OCI-LY7 (cell line): Measurements from ENCODE around the gene DCTN5. TPM values are rescaled to one million over a fixed set of nuclear protein-coding genes. Genes with fewer than 3 reads are reported as not detected.
A peak's percentile ranks its signal among the peaks of the same experiment; 100 is the strongest.

Experiments used
- BruUV-seq: library from RNA; stranded (reverse); fragments of 400-500 nt; replicated peaks from 2 replicates; lab custom pipeline; 2021; lab: Mats Ljungman, UMichigan
- CTCF ChIA-PET: fragments of 300-600 bp; sonication (Branson Sonifier 250); formaldehyde crosslinking; loops from one replicate; lab custom pipeline; 2022; ENCODE audit warnings: antibody characterized with exemption; ENCODE audit not compliant: unreplicated experiment; lab: Charles Lee
- POLR2A ChIA-PET: fragments of 300-600 bp; sonication (Branson Sonifier 250); formaldehyde crosslinking; loops from one replicate; lab custom pipeline; 2022; ENCODE audit warnings: antibody characterized with exemption; lab: Charles Lee
- DNase-seq: peaks from one replicate; pipeline ENCODE4 v3.0.0-alpha.2; 2015; ENCODE audit warnings: low spot score
- H2AFZ ChIP-seq: fragments of 200-600 bp; sonication (generic), shearing (Covaris generic); 2 replicates; pipeline ENCODE4 v1.6.1; 2014; ENCODE audit warnings: mild to moderate bottlenecking, antibody characterized with exemption, low read length, moderate library complexity
- H3K27ac ChIP-seq: fragments of 200-600 bp; sonication (generic); 2 replicates; pipeline ENCODE4 v1.5.1; 2014; ENCODE audit warnings: mixed run types, low read depth, mild to moderate bottlenecking, moderate library complexity, low read length, inconsistent platforms; ENCODE audit not compliant: poor library complexity, severe bottlenecking
- H3K36me3 ChIP-seq: fragments of 200-600 bp; sonication (generic); 2 replicates; pipeline ENCODE4 v1.6.1; 2014; ENCODE audit warnings: mild to moderate bottlenecking, antibody characterized with exemption, low read length, moderate library complexity, mixed read lengths; ENCODE audit not compliant: insufficient read depth
- H3K4me1 ChIP-seq: fragments of 200-600 bp; sonication (generic); 2 replicates; pipeline ENCODE4 v1.5.1; 2014; ENCODE audit warnings: mild to moderate bottlenecking, low read length; ENCODE audit not compliant: insufficient read depth, poor library complexity, severe bottlenecking
- H3K4me2 ChIP-seq: fragments of 200-600 bp; sonication (generic); 2 replicates; pipeline ENCODE4 v1.6.1; 2014; ENCODE audit warnings: mild to moderate bottlenecking, low read length
- H3K4me3 ChIP-seq: fragments of 200-600 bp; sonication (generic); 2 replicates; pipeline ENCODE4 v1.5.1; 2014; ENCODE audit warnings: mild to moderate bottlenecking, low read depth, low read length; ENCODE audit not compliant: poor library complexity, severe bottlenecking
- H3K79me2 ChIP-seq: fragments of 200-600 bp; sonication (generic); 2 replicates; pipeline ENCODE4 v1.6.1; 2016; ENCODE audit warnings: low read depth, mild to moderate bottlenecking, low read length, moderate library complexity, mixed read lengths; ENCODE audit not compliant: insufficient read depth
- H3K9me2 ChIP-seq: fragments of 200-600 bp; sonication (generic); 2 replicates; pipeline ENCODE4 v1.6.1; 2016; ENCODE audit warnings: mild to moderate bottlenecking, low read length, mixed read lengths; ENCODE audit not compliant: insufficient read depth
- H3K9me3 ChIP-seq: fragments of 200-600 bp; sonication (generic); 2 replicates; pipeline ENCODE4 v1.6.1; 2014; ENCODE audit warnings: mild to moderate bottlenecking, mixed run types, low read length, mixed read lengths
- H4K20me1 ChIP-seq: fragments of 200-600 bp; sonication (generic); 2 replicates; pipeline ENCODE4 v1.6.1; 2014; ENCODE audit warnings: mild to moderate bottlenecking, antibody characterized with exemption, low read length, moderate library complexity, mixed read lengths; ENCODE audit not compliant: insufficient read depth
- CTCF ChIP-seq: fragments of 200-600 bp; sonication (generic); conservative IDR thresholded peaks from 2 replicates; pipeline ENCODE4 v1.5.1; 2014; ENCODE audit warnings: mild to moderate bottlenecking, antibody characterized with exemption, low read length, moderate library complexity, mixed read lengths
- EZH2phosphoT487 ChIP-seq: fragments of 200-600 bp; sonication (generic); IDR thresholded peaks from 2 replicates; pipeline ENCODE4 v1.6.1; 2018; ENCODE audit warnings: low read depth, borderline replicate concordance, mild to moderate bottlenecking, mixed run types, antibody characterized with exemption, low read length, moderate library complexity, mixed read lengths
- intact Hi-C: fragments of 100-400 bp; cut with micrococcal nuclease; formaldehyde crosslinking; loops from one replicate; pipeline ENCODE4 v1.10.0; 2022; ENCODE audit not compliant: unreplicated experiment
- total RNA-seq, 2 experiments: library from RNA; depleted of rRNA in 1 of 2; stranded (reverse); fragments of >200 nt in 1 of 2; shearing (Covaris generic) in 1 of 2; gene quantifications; 2 replicates each; pipeline ENCODE4 v1.2.3, GENCODE V29; 2014 to 2022

Gene DCTN5
- total RNA-seq, 2 experiments from 2014 or later: 37.3 to 89.6 TPM

GRCh38 chr16:23692190-23692837 is 51.0 kb downstream of the DCTN5 start:
- H3K4me1 ChIP-seq: peaks cover 5% of the 10 kb centered on the region
- H3K36me3 ChIP-seq: peaks cover 55% of the 10 kb centered on the region
- TF ChIP-seq EZH2phosphoT487 (no peak), CTCF (no peak)
- H2AFZ ChIP-seq: no peak overlapping the region
- H3K9me3 ChIP-seq: no peaks in the 10 kb centered on the region
- no peak overlapping the region for H3K4me2 ChIP-seq
- no peaks in the 10 kb centered on the region for H3K79me2 ChIP-seq
- H3K4me3 ChIP-seq: no peak overlapping the region
- intact Hi-C loops: no loop called here
- BruUV-seq: no TSS peak
- no peaks in the 10 kb centered on the region for H4K20me1 ChIP-seq
- DNase-seq: no peak
- ChIA-PET CTCF (no interaction called here), POLR2A (no interaction called here)
- H3K9me2 ChIP-seq: no peaks in the 10 kb centered on the region
- H3K27ac ChIP-seq: no peak overlapping the region

GRCh38 chr16:23694265-23694643 is 53.0 kb downstream of the DCTN5 start:
- POLR2A ChIA-PET: interaction anchor here (1.3 to 1.4 kb wide), 3 partner anchors 8 to 19 kb away, joined by 3 to 5 read pairs (median 4); no protein-coding TSS in a partner anchor
- CTCF ChIA-PET: no interaction called here
- no peak for TF ChIP-seq EZH2phosphoT487
- no peak for TF ChIP-seq CTCF
- peaks cover 35% of the 10 kb centered on the region for H3K36me3 ChIP-seq
- peak overlapping the region; percentile 30; the same call in 1 of the 2 replicates for H2AFZ ChIP-seq
- H3K4me2 ChIP-seq: peak overlapping the region; percentile 72
- H4K20me1 ChIP-seq: no peaks in the 10 kb centered on the region
- peak overlapping the region; percentile 46 for H3K27ac ChIP-seq
- H3K4me1 ChIP-seq: peaks cover 12% of the 10 kb centered on the region
- H3K79me2 ChIP-seq: no peaks in the 10 kb centered on the region
- DNase-seq: no peak
- BruUV-seq: no TSS peak
- H3K4me3 ChIP-seq: peak overlapping the region; percentile 70
- H3K9me2 ChIP-seq: no peaks in the 10 kb centered on the region
- intact Hi-C loops: no loop called here
- H3K9me3 ChIP-seq: no peaks in the 10 kb centered on the region
